Measurements from ENCODE around the gene RRAGB. TPM values are rescaled to one million over a fixed set of nuclear protein-coding genes. Genes with fewer than 3 reads are reported as not detected.
"Not testable (repeated sequence)": the region's sequence is repeated elsewhere in the genome, so short reads cannot be mapped to it uniquely, and the experiment has no call there.

Gene RRAGB
- total RNA-seq, 1 experiment from 2014 or later: 23.3 TPM

DNA sequence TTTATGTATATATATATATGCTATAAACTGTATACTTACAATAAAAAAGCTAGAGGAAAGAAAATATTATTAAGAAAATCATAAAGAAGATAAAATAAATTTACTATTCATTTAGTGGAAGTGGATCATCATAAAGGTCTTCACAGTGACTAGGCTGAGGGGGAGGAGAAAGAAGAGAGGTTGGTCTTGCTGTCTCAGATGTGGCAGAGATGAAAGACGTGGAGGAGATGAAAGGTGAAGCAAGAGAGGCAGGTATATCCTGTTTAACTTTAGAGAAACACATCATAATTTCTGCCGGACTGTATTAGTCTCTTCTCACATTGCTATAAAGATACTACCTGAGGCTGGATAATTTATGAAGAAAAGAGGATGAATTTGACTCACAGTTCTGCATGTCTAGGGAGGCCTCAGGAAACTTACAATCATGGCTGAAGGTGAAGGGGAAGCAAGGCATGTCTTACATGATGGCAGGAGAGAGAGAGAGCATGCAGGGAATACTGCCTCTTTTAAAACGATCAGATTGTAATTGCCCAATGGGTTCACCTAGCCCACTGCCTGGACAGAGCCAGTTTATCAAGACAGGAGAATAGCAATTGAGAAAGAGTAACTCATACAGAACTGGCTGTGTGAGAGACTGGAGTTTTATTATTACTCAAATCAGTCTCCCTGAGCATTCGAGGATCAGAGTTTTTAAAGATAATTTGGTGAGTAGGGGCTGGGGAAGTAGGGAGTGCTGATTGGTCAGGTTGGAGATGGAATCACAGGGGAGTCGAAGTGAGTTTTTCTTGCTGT lies 22.1 kb upstream of the RRAGB start:
- no peaks in the 10 kb centered on the region for H4K20me1 ChIP-seq (ENCODE audit: insufficient read depth)
- H3K79me2 ChIP-seq (ENCODE audit: low read depth): no peaks in the 10 kb centered on the region
- H3K9me2 ChIP-seq (ENCODE audit: insufficient read depth): no peaks in the 10 kb centered on the region
- CTCF ChIA-PET: no interaction called here
- intact Hi-C loops (cut with micrococcal nuclease; ENCODE audit: unreplicated experiment): no loop called here
- POLR2A ChIA-PET (ENCODE audit: unreplicated experiment): no interaction called here
- H3K27ac ChIP-seq: no peak overlapping the region
- H3K4me2 ChIP-seq: no peak overlapping the region
- H3K27me3 ChIP-seq (ENCODE audit: insufficient read depth, low read depth): 0 out of 2 replicates have a peak, but pooled peaks cover 4% of the 10 kb centered on the region
- no peaks in the 10 kb centered on the region for H3K4me1 ChIP-seq (replicated peaks; ENCODE audit: insufficient read depth)
- TF ChIP-seq, protein P1, sequence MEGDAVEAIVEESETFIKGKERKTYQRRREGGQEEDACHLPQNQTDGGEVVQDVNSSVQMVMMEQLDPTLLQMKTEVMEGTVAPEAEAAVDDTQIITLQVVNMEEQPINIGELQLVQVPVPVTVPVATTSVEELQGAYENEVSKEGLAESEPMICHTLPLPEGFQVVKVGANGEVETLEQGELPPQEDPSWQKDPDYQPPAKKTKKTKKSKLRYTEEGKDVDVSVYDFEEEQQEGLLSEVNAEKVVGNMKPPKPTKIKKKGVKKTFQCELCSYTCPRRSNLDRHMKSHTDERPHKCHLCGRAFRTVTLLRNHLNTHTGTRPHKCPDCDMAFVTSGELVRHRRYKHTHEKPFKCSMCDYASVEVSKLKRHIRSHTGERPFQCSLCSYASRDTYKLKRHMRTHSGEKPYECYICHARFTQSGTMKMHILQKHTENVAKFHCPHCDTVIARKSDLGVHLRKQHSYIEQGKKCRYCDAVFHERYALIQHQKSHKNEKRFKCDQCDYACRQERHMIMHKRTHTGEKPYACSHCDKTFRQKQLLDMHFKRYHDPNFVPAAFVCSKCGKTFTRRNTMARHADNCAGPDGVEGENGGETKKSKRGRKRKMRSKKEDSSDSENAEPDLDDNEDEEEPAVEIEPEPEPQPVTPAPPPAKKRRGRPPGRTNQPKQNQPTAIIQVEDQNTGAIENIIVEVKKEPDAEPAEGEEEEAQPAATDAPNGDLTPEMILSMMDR (conservative IDR thresholded peaks at IDR 0.05): no peak
- TF ChIP-seq EZH2 (IDR thresholded peaks at IDR 0.05; ENCODE audit: low read depth): no peak
- no peaks in the 10 kb centered on the region for H3F3A ChIP-seq (ENCODE audit: insufficient read depth, low read depth)
- no peak overlapping the region for H3K4me3 ChIP-seq
- H3K36me3 ChIP-seq (ENCODE audit: low read depth): no peaks in the 10 kb centered on the region
- no peak for DNase-seq
- no peak overlapping the region for H2AFZ ChIP-seq
- no TSS peak for BruUV-seq (replicated peaks)
- no peaks in the 10 kb centered on the region for H3K9me3 ChIP-seq (ENCODE audit: insufficient read depth, low read depth)

DNA sequence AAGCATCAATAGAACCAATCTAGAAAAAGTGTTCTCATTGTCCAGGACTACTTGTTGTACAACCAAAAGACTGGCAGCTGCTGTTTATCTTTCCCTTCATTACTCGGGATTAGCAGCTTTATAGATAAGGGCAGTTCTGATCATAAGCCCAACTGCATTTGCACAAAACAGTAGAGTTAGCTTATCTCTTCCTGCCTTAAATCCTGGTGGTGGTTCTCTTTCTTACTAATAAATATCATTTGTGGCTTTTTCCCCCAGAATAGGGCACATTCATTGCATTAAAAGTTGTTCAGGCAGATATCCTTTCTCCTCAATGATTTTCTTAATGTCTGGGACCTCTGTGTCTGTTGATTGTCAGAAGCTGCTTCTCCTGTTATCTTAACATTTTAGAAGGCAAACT lies 20.2 kb upstream of the RRAGB start:
- BruUV-seq (replicated peaks): no TSS peak
- intact Hi-C loops (cut with micrococcal nuclease; ENCODE audit: unreplicated experiment): no loop called here
- Histone ChIP-seq H3K4me3 (no peak overlapping the region), H3K79me2 (ENCODE audit: low read depth) (no peaks in the 10 kb centered on the region), H3K27ac (no peak overlapping the region), H3K27me3 (ENCODE audit: insufficient read depth, low read depth) (0 out of 2 replicates have a peak, but pooled peaks cover 4% of the 10 kb centered on the region), H3K9me2 (ENCODE audit: insufficient read depth) (no peaks in the 10 kb centered on the region), H3K9me3 (ENCODE audit: insufficient read depth, low read depth) (no peaks in the 10 kb centered on the region; the same call in 1 of the 2 replicates), H2AFZ (no peak overlapping the region), H4K20me1 (ENCODE audit: insufficient read depth) (no peaks in the 10 kb centered on the region), H3K36me3 (ENCODE audit: low read depth) (no peaks in the 10 kb centered on the region), H3K4me1 (replicated peaks; ENCODE audit: insufficient read depth) (no peaks in the 10 kb centered on the region), H3F3A (ENCODE audit: insufficient read depth, low read depth) (no peaks in the 10 kb centered on the region), H3K4me2 (no peak overlapping the region)
- TF ChIP-seq EZH2 (IDR thresholded peaks at IDR 0.05; ENCODE audit: low read depth): no peak
- TF ChIP-seq, protein P1 (conservative IDR thresholded peaks at IDR 0.05): no peak
- DNase-seq: no peak
- POLR2A ChIA-PET (ENCODE audit: unreplicated experiment): no interaction called here
- CTCF ChIA-PET: no interaction called here

DNA sequence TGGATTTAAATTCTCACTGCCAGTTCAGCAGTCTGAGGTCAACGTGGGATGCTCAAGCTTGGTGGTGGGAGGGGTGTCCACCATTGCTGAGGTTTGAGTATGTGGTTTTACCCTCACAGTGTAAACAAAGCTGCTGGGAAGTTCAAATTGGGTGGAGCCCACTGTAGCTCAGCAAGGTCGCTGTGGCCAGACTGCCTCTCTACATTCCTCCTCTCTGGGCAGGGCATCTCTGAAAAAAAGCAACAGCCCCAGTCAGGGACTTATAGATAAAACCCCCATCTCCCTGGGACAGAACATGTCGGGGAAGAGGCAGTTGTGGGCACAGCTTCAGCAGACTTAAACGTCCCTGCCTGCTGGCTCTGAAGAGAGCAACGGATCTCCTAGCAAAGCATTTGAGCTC lies 14.9 kb upstream of the RRAGB start:
- ChIA-PET CTCF (no interaction called here), POLR2A (ENCODE audit: unreplicated experiment) (no interaction called here)
- BruUV-seq (replicated peaks): no TSS peak
- intact Hi-C loops (cut with micrococcal nuclease; ENCODE audit: unreplicated experiment): no loop called here
- Histone ChIP-seq H3K4me2 (no peak overlapping the region), H4K20me1 (ENCODE audit: insufficient read depth) (no peaks in the 10 kb centered on the region), H3K36me3 (ENCODE audit: low read depth) (no peaks in the 10 kb centered on the region), H3K79me2 (ENCODE audit: low read depth) (no peaks in the 10 kb centered on the region), H3K4me1 (replicated peaks; ENCODE audit: insufficient read depth) (no peaks in the 10 kb centered on the region), H3K9me3 (ENCODE audit: insufficient read depth, low read depth) (no peaks in the 10 kb centered on the region; the same call in 1 of the 2 replicates), H2AFZ (no peak overlapping the region), H3K27ac (no peak overlapping the region), H3K4me3 (no peak overlapping the region), H3F3A (ENCODE audit: insufficient read depth, low read depth) (no peaks in the 10 kb centered on the region), H3K27me3 (ENCODE audit: insufficient read depth, low read depth) (no peaks in the 10 kb centered on the region), H3K9me2 (ENCODE audit: insufficient read depth) (no peaks in the 10 kb centered on the region)
- DNase-seq: no peak
- TF ChIP-seq, protein P1 (conservative IDR thresholded peaks at IDR 0.05): no peak
- no peak for TF ChIP-seq EZH2 (IDR thresholded peaks at IDR 0.05; ENCODE audit: low read depth)

DNA sequence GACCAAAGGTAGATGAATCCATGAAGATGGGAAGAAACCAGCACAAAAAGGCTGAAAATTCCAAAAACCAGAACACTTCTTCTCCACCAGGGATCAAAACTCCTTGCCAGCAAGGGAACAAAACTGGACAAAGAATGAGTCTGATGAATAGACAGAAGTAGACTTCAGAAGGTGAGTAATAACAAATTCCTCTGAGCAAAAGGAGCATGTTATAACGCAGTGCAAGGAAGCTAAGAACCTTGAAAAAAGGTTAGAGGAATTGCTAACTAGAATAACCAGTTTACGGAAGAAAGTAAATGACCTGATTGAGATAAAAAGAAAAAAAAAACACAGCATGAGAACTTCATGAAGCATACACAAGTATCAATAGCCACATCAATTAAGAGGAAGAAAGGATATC lies 14.1 kb upstream of the RRAGB start:
- H3K9me2 ChIP-seq (ENCODE audit: insufficient read depth); H3F3A ChIP-seq (ENCODE audit: insufficient read depth, low read depth); H3K79me2 ChIP-seq (ENCODE audit: low read depth); H3K27ac ChIP-seq; intact Hi-C loops (cut with micrococcal nuclease; ENCODE audit: unreplicated experiment); CTCF ChIA-PET; H3K9me3 ChIP-seq (ENCODE audit: insufficient read depth, low read depth); H4K20me1 ChIP-seq (ENCODE audit: insufficient read depth); H3K36me3 ChIP-seq (ENCODE audit: low read depth); H3K4me3 ChIP-seq; H3K4me2 ChIP-seq; H3K27me3 ChIP-seq (ENCODE audit: insufficient read depth, low read depth); POLR2A ChIA-PET (ENCODE audit: unreplicated experiment); H3K4me1 ChIP-seq (replicated peaks; ENCODE audit: insufficient read depth); H2AFZ ChIP-seq; BruUV-seq (replicated peaks): not testable (repeated sequence)
- peak in 1 of 2 experiments; percentile 60 for DNase-seq

DNA sequence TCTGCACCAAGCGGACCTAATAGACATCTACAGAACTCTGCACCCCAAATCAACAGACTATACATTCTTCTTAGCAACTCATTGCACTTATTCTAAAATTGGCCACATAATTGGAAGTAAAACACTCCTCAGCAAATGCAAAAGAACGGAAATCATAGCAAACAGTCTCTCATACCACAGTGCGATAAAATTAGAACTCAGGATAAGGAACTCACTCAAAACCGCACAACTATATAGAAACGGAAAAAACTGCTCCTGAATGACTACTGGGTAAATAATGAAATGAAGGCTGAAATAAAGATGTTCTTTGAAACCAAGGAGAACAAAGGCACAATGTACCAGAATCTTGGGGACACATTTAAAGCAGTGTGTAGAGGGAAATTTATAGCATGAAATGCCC lies 12.5 kb upstream of the RRAGB start:
- H2AFZ ChIP-seq; POLR2A ChIA-PET (ENCODE audit: unreplicated experiment); H3K79me2 ChIP-seq (ENCODE audit: low read depth); H3F3A ChIP-seq (ENCODE audit: insufficient read depth, low read depth); H3K27me3 ChIP-seq (ENCODE audit: insufficient read depth, low read depth); H3K27ac ChIP-seq; H3K9me3 ChIP-seq (ENCODE audit: insufficient read depth, low read depth); H3K9me2 ChIP-seq (ENCODE audit: insufficient read depth); H3K36me3 ChIP-seq (ENCODE audit: low read depth); H4K20me1 ChIP-seq (ENCODE audit: insufficient read depth); H3K4me1 ChIP-seq (replicated peaks; ENCODE audit: insufficient read depth); H3K4me2 ChIP-seq; DNase-seq; intact Hi-C loops (cut with micrococcal nuclease; ENCODE audit: unreplicated experiment); H3K4me3 ChIP-seq; CTCF ChIA-PET; BruUV-seq (replicated peaks): not testable (repeated sequence)
